NCI-H2171 treated with DMSO at 0.1 percent for 48 hours (cell line): ENCODE measurements around the gene PRSS21.

ENCODE experiments used
- DNase-seq: peaks from one replicate; lab custom pipeline; 2025; lab: John Stamatoyannopoulos, UW

Gene PRSS21

GRCh38 chr16:2816751-2817339, at the start of gene PRSS21:
TSS of gene PRSS21 (plus strand) at chr16:2817237. CDS start at chr16:2817269, 32 bp downstream.
- no peak for DNase-seq

DNA sequence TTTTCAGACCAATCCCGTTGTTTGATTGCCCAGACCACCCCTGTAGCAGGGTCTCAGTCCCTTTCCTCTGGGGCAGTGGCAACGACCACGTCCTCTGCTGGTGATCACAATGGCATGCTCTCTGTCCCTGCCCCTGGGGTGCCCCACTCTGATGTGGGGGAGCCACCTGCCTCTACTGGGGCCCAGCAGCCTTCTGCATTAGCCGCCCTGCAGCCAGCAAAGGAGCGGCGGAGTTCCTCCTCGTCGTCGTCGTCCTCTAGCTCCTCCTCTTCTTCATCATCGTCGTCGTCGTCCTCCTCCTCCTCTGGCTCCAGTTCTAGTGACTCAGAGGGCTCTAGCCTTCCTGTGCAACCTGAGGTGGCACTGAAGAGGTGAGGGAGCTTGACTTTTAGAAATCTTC, 49.1 kb upstream of the PRSS21 start:
- no peak for DNase-seq

DNA sequence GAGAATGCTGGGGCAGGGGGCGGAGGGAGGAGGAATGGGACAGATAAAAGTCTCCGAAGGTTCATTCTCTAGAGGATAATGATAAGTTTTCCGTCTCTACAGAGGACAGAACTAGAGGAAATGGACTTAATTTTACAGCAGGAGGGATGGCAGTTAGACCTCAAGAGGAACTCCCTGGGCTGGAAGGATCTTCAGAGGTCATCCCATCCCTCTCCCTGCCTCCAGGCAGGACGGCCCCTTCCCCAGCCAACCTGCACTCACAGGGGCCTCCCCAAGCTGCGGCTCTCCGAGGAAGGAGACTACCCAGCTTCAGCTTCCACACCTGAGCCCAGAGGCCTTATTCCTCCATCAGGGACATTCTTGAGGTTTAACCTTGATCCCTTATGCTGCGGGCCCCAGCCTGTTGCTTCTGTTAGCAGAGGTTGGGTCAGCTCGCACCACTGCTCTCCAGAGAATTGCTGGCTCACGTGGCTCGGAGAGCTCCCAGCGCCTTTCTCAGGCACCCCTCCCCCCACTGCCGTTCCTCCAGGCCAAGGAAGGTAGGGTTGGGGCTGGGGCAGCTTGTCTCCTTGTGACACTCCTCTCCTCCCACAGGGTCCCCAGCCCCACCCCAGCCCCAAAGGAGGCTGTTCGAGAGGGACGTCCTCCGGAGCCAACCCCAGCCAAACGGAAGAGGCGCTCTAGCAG, 48.5 kb upstream of the PRSS21 start:
- no peak for DNase-seq

DNA sequence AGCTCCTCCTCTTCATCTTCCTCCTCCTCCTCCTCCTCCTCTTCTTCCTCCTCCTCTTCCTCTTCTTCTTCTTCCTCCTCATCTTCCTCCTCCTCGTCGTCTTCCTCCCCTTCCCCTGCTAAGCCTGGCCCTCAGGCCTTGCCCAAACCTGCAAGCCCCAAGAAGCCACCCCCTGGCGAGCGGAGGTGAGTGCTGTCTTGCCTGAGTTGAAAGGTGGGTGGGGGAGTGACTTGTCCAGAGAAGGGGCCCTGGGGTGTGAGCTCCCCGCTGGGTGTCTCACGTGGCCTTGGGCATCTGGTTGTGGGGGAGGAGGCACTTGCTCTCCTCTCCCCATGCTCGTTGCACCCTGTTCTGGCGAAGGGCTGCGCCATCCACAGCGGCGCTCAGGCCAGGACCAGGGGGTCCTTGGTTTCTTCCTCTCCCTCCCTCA, 47.9 kb upstream of the PRSS21 start:
- DNase-seq, result no peak

GRCh38 chr16:2769675-2770056, 47.4 kb upstream of the PRSS21 start:
- no peak for DNase-seq

DNA sequence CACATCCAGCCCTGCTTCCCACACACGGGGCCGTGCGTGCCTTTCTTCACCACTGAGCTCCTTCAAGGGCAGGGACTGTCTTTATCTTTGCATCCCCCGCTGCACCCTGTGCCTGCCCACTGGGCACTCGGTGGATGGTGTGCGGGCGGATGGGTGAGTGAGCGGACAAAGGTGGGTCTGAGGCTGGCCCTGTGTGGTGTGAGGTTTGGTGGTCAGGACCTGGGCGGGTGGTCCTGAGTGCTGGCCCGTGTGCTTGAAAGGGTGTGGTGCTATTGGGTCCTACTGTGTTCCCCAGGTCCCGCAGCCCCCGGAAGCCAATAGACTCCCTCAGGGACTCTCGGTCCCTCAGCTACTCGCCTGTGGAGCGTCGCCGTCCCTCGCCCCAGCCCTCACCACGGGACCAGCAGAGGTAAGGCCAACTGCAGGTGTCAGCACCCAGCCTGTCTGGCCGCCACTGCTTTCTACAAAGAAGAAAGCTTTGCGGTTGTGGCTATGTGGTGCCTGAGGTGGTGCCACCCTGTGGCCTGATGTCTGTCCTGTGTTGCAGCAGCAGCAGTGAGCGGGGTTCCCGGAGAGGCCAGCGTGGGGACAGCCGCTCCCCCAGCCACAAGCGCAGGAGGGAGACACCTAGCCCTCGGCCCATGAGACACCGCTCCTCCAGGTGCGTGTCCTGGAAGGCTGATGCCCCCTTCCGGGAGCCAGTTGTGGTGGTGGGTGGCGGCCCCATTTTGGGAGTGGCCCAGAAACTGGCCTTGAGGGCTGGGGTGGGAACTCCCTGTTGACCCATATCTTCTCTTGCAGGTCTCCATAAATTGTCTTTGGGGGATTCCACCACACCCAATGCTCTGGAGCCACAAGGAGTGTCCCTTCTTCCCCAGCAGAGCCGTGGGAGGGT, 46.7 kb upstream of the PRSS21 start:
- DNase-seq, result no peak

DNA sequence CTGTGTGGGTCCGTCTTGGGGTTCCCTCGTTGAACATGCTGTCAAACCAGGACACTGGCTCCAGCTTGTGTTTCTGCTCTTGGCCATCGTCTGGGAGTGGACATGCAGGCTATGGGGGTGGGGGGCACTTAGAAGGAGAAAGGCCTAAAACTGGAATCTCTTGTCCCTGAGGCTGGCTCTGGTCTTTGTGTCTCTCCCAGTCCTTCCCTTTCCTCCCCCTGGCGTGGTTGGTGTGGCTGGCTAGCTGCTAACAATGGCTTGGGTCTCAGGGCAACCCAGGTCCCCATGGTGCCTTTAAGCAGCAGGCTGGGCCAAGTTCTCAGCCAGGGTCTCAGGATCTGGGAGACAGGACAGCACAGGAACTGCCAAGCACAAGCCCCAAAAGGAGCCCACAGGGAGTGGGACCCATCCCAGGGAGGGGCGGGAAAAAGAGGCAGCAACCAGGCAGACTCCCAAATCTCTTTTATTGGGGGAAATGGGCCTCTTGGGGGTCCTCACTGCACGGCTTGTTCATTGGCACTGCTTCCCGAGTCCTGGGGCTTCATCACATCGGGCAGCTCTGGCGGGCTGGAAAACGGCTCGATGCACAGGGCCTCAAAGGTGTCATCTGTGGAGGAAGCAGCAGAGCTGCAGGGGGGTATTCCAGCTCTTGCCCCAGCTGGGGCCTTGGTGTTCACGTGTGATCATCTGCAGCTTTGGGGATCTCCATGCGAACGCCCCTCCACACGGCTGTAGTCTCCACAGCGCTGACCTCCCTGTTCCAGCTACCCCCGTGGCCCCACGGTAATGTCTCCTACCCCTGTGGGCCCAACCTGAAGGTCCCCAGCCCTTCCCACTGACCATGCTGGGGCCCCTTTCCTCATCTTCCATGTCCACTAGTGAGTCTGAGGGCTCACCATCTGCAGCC, 45.3 kb upstream of the PRSS21 start:
- no peak for DNase-seq

GRCh38 chr16:2773188-2773968, 43.7 kb upstream of the PRSS21 start:
- DNase-seq, result no peak

GRCh38 chr16:2774161-2774891, 42.7 kb upstream of the PRSS21 start:
- DNase-seq, result peak; percentile 91

DNA sequence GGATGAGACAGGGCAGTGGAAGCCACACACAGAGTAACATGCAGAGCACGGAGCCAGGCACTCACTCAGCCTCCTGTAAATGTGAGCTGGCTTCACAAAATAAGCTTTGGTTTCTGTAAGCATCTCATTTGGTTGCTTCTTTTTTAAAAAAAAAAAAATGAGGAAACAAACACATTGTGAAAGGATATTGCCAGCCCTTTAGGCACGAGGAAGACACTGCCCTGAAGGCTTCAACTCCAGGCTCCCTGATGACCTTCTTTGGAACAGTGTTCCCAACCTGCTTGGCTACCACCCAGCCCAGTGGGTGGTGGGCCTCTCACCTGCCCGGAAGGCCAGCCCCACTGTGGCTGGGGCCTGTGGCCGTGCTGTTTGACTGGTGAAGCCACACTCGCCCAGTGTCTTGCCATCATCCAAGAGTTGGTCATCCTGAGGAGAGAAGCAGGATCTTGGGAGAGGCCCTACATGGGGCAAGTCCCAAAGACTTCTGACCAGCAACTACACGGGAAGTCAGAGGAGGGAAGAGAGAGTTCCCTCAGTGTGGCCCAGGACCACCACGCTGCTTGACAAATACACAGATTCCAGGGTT, 41.8 kb upstream of the PRSS21 start:
- no peak for DNase-seq

- DNase-seq, result no peak
These were observed 41.1 kb upstream of the PRSS21 start for GRCh38 chr16:2775765-2776499.

GRCh38 chr16:2776500-2777139, 40.4 kb upstream of the PRSS21 start:
- DNase-seq, result no peak

DNA sequence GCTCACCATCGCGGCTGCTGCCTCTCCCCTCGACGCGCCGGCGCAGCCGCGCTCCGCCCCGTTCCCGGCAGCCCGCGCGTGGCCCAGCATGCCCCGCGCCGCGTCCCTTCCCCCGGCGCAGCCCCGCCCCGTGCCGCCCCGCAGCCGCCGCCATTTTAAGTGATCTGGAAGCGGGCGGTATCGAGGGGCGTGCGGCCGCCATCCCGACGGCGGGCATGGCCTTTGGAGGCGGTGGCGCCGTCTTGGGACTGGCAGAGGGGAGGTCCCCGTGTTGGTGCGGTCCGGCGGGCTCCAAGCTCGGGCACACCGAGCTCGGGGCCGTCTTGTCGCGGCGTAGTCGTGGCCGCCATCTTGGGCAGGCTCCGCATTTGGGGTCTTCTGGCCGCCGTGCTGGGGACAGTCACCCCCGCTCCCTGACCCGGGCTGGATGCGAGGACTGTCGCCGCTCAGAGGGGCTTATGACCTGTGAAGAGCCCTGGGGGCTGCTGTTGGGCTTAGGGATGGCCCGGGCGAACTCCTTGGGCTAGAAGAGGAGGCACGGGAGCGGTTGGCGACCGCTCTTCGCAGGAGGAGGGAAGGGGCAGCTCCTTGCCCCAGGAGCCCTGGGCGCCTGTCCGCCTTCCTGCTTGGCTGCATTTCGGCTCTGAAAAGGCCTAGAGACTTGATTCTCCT, 39.7 kb upstream of the PRSS21 start, which contains the start of gene ELOB:
Gene ELOB (minus strand): TSS at position 50 of the 672 bp plus-strand sequence. CDS start 41 bp downstream, at position 9.
- peak; percentile 79 for DNase-seq

GRCh38 chr16:2777903-2778629, 39.0 kb upstream of the PRSS21 start:
- no peak for DNase-seq

- no peak for DNase-seq
These were observed 38.4 kb upstream of the PRSS21 start for GRCh38 chr16:2778630-2778958.

DNA sequence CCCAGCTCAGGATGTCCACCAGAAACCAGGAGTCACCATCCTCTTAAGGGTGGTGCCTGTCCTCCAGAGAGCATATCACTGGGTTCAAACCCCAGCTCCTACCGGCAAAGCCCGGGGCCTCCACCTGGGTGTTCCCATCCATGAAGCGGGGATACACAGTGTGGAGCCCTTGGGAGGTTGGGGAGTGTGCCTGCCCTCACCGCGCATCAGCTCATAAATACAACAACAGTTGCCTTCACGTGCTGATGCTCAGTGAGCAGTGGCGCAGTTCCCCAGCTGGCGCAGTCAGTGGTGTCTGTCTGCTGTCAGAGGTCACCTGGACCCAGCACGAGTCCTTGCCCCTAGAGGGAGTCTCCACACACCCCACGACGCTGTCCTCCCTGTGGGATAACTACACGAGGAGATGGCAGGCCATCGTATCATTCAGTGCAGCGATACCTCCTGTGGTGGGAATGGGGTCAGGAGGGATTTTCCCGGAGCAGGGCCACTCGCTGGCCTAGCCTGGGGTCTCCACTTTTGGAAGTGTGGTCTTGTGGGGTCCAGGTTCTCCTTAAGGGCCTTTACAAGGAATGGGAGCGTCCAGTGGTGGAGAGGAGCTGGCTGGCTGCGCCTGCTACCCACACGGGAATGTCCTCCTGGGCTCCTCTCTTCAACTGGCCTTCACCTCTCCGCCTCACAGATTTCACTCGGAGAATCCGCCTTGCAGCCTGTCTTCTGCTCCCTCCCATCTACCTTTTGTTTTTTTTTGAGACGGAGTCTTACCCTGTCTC, 37.7 kb upstream of the PRSS21 start:
- DNase-seq, result no peak
